ENCODE results near the gene KLF11.

DNA sequence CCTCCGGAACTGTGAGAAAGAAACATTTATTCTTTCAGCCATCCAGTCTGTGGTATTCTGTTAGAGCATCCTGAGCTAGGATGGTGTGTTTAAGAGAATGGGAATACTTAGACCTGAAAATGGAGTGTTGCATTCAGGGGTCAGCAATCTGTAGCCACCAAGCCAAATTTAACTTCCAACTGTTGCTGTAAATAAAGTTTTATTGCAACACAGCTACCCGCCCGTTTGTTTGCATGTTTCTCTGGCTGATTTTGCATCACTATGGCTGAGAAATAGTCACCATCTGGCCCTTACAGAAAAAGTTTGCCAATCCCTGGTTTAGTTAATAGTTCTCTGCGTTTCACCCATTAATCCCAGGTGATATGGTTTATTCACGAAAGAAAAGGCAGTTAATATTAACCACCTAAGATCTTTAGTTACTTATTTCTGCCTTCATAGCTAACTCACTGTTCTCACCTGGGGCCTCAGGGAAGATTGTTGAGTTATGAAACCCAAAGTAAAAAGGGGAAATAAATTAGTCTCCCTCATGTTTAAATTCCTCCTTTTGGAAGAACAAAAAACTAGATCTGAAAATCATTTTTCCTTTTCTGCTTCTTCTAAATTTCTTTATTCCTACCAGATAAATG lies 46.3 kb downstream of the KLF11 start:
- TF ChIP-seq EZH2 (IDR thresholded peaks at IDR 0.05) (no peak), POLR2AphosphoS5 (IDR thresholded peaks at IDR 0.05; ENCODE audit: borderline replicate concordance, low read depth, low read length) (no peak), FOXP2 (optimal IDR thresholded peaks at IDR 0.05; ENCODE audit: control extremely low read depth, extremely low read length, insufficient read depth) (no peak)

Data from SK-N-MC (cell line).